B cell (primary cell): ENCODE data around the gene TEX12. TPM values are rescaled to one million over a fixed set of nuclear protein-coding genes. Genes with fewer than 3 reads are reported as not detected.

ENCODE experiments used
- ATAC-seq: fragments of 200-7000 bp; cut with Tn5 transposase; one replicate; pipeline ENCODE4 v1.10.0; 2021; ENCODE audit warnings: low read depth, mild to moderate bottlenecking, moderate number of reproducible peaks, moderate library complexity
- CTCF ChIA-PET: fragments of 350-600 bp; sonication (Branson Sonifier 250); formaldehyde crosslinking; loops from one replicate; lab custom pipeline; 2021; ENCODE audit warnings: antibody characterized with exemption, inconsistent platforms; lab: Charles Lee
- POLR2A ChIA-PET: fragments of 350-600 bp; sonication (Branson Sonifier 250); formaldehyde crosslinking; loops from one replicate; lab custom pipeline; 2021; ENCODE audit warnings: antibody characterized with exemption; lab: Charles Lee
- DNase-seq: peaks from one replicate; pipeline ENCODE4 v3.0.0; 2013
- H2AFZ ChIP-seq: 2 replicates; pipeline ENCODE4 v1.6.1; 2012; ENCODE audit warnings: mild to moderate bottlenecking, low read depth, low read length; ENCODE audit not compliant: insufficient read depth, poor library complexity, severe bottlenecking
- H3K27ac ChIP-seq, 2 donors: 1 replicate in 1 of 2; 2 replicates in 1 of 2; pipeline ENCODE4 v1.5.1; 2012 to 2013; ENCODE audit warnings: low read length in 2 of 2, mild to moderate bottlenecking in 2 of 2, moderate library complexity in 1 of 2
- H3K27me3 ChIP-seq, 4 experiments: fragments of 200-600 bp in 1 of 4; sonication (generic) in 1 of 4; replicated peaks in 1 of 4; 1 replicate in 2 of 4; 2 replicates in 2 of 4; pipeline versions ENCODE4 v1.6.1 to v1.7.0; 2013 to 2016; ENCODE audit warnings: low read length in 3 of 4, mild to moderate bottlenecking in 2 of 4, mixed read lengths in 1 of 4, moderate library complexity in 1 of 4; ENCODE audit not compliant: insufficient read depth in 4 of 4, control insufficient read depth in 3 of 4; ENCODE audit errors: control extremely low read depth in 1 of 4
- H3K36me3 ChIP-seq, 2 experiments: replicated peaks in 1 of 2; 1 replicate in 1 of 2; 2 replicates in 1 of 2; pipeline versions ENCODE4 v1.6.1 to v1.7.1; 2013; ENCODE audit warnings: low read length in 1 of 2; ENCODE audit not compliant: insufficient read depth in 2 of 2, control insufficient read depth in 1 of 2; ENCODE audit errors: control extremely low read depth in 1 of 2, extremely low read depth in 1 of 2
- H3K4me1 ChIP-seq, 2 donors: fragments of 200-600 bp in 1 of 2; sonication (generic) in 1 of 2; 1 replicate in 1 of 2; 2 replicates in 1 of 2; pipeline versions ENCODE4 v1.5.1 to v1.6.1; 2013 to 2017; ENCODE audit warnings: low read length in 2 of 2; ENCODE audit not compliant: control insufficient read depth in 2 of 2, insufficient read depth in 2 of 2
- H3K4me2 ChIP-seq: replicated peaks from 2 replicates; pipeline ENCODE3; 2012; ENCODE audit warnings: mild to moderate bottlenecking, low read depth, low read length; ENCODE audit not compliant: poor library complexity, severe bottlenecking
- H3K4me3 ChIP-seq, 5 experiments: fragments of 200-600 bp in 1 of 5; sonication (generic) in 1 of 5; 1 replicate in 3 of 5; 2 replicates in 2 of 5; pipeline versions ENCODE4 v1.5.1 to v1.7.0; 2011 to 2016; ENCODE audit warnings: low read length in 4 of 5, mild to moderate bottlenecking in 4 of 5, low read depth in 2 of 5, control low read depth in 1 of 5, moderate library complexity in 1 of 5; ENCODE audit not compliant: insufficient read depth in 1 of 5; ENCODE audit errors: control extremely low read depth in 1 of 5, extremely low read depth in 1 of 5
- H3K79me2 ChIP-seq: fragments of 200-600 bp; sonication (generic); one replicate; pipeline ENCODE4 v1.6.0; 2016; ENCODE audit warnings: low read length; ENCODE audit not compliant: control insufficient read depth, insufficient read depth
- H3K9ac ChIP-seq: fragments of 200-600 bp; sonication (generic); 2 replicates; pipeline ENCODE4 v1.6.1; 2017; ENCODE audit warnings: mild to moderate bottlenecking, low read length, moderate library complexity
- H3K9me3 ChIP-seq, 3 donors: one replicate each; pipeline versions ENCODE4 v1.6.1 to v1.7.1; 2013; ENCODE audit warnings: low read length in 2 of 3; ENCODE audit not compliant: control insufficient read depth in 2 of 3, insufficient read depth in 1 of 3; ENCODE audit errors: control extremely low read depth in 1 of 3
- H4K20me1 ChIP-seq: 2 replicates; pipeline ENCODE4 v1.6.0; 2012; ENCODE audit warnings: mild to moderate bottlenecking, low read length; ENCODE audit not compliant: insufficient read depth, control insufficient read depth, poor library complexity, severe bottlenecking
- H3K27ac Mint-ChIP-seq: one replicate; pipeline ENCODE4 v1.8.0; 2021; ENCODE audit warnings: mixed read lengths
- H3K27me3 Mint-ChIP-seq: one replicate; pipeline ENCODE4 v1.8.0; 2021; ENCODE audit warnings: mixed read lengths
- H3K4me1 Mint-ChIP-seq: one replicate; pipeline ENCODE4 v1.8.0; 2021; ENCODE audit warnings: mixed read lengths
- H3K4me3 Mint-ChIP-seq: one replicate; pipeline ENCODE4 v1.8.0; 2021; ENCODE audit warnings: mixed read lengths
- H3K9me3 Mint-ChIP-seq: one replicate; pipeline ENCODE4 v1.8.0; 2022; ENCODE audit warnings: mixed read lengths; ENCODE audit not compliant: insufficient read depth
- CTCF ChIP-seq: fragments of 200-600 bp; IDR thresholded peaks from one replicate; pipeline ENCODE4 v1.8.0; 2022; ENCODE audit warnings: antibody characterized with exemption, mild to moderate bottlenecking
- EZH2 ChIP-seq: IDR thresholded peaks from 2 replicates; pipeline ENCODE4 v1.6.1; 2012; ENCODE audit warnings: borderline replicate concordance, low read depth, mild to moderate bottlenecking, moderate library complexity, low read length; ENCODE audit not compliant: insufficient read depth, poor library complexity, severe bottlenecking
- WGBS: methylation state at CpG from one replicate; pipeline ENCODE4 v1.1.5; 2013; ENCODE audit warnings: missing lambda C conversion rate; ENCODE audit not compliant: insufficient coverage; 5-methylcytosine and 5-hydroxymethylcytosine counted together
- intact Hi-C: fragments of 100-400 bp; cut with micrococcal nuclease; formaldehyde crosslinking; loops from one replicate; pipeline ENCODE4 v1.10.0; 2022
- polyA plus RNA-seq: library from polyadenylated mRNA; depleted of rRNA; stranded (reverse); fragments of >200 nt; gene quantifications from 2 replicates; pipeline ENCODE4 v1.2.3, GENCODE V29; 2012
- total RNA-seq, 2 donors: library from RNA; stranded (reverse); fragments of 120-200 nt in 1 of 2; gene quantifications; 1 replicate in 1 of 2; 2 replicates in 1 of 2; pipeline versions ENCODE4 v1.2.3 to v1.2.4, GENCODE V29; 2013 to 2022

Gene TEX12
- total and polyA plus RNA-seq, 2 donors (not counting 1 experiment from before 2014, with no cell fraction given) = 0.10 to 0.47 TPM

GRCh38 chr11:112219476-112220232 lies 52.5 kb downstream of the TEX12 start:
- TF ChIP-seq EZH2 (no peak), CTCF (peak; percentile 78)
- Histone ChIP-seq H3K9ac (no peak overlapping the region), H3K4me2 (no peak overlapping the region), H2AFZ (peak overlapping the region; percentile 47), H3K79me2 (no peaks in the 10 kb centered on the region), H3K36me3 (no peaks in the 10 kb centered on the region), H3K9me3 (no peaks in the 10 kb centered on the region), H4K20me1 (no peaks in the 10 kb centered on the region), H3K27ac (no peak overlapping the region), H3K4me3 (no peak overlapping the region), H3K27me3 (no peaks in the 10 kb centered on the region), H3K4me1 (peaks cover 0 to 6% of the 10 kb centered on the region in 2 donors)
- ChIA-PET CTCF (interaction anchor here (0.9 to 20.4 kb wide), 19 partner anchors 8 to 1312 kb away, joined by 3 to 471 read pairs (median 5); partner anchors contain the start of gene TTC12), POLR2A (interaction anchor here (1.0 kb wide), 1 partner anchor 61 kb away, joined by 5 read pairs; no protein-coding TSS in a partner anchor)
- Mint-ChIP-seq H3K9me3 (no peaks in the 10 kb centered on the region), H3K27me3 (no peaks in the 10 kb centered on the region), H3K4me1 (peaks cover 3% of the 10 kb centered on the region), H3K4me3 (no peak overlapping the region), H3K27ac (no peak overlapping the region)
- intact Hi-C loops = loop anchor here (1.0 to 10.0 kb wide), 5 partner anchors 61 to 1785 kb away; no protein-coding TSS in a partner anchor
- DNase-seq (peak; percentile 87), ATAC-seq (peak; percentile 99)
- 20% methylated on average over 4 of the region's 7 CpGs for WGBS
